ENCODE data around the gene SYPL1.

The SYPL1 gene

DNA sequence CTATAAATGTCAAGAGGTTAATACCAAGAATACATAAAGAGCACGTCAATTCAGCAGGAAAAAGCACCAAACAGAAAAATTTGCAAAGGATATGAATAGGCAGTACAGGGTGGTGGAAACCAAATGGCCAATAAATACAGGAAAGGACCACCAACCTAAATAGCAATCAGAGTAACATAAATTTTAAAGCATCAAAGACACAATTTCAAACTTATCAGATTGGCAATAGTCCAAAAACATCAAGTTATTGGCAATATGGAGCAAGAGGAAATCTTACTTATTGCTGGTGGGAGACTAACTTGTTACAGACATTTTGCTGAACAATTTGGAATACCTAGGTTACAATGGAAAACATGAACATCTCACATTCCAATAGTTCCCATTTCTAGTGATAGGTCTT lies 24.1 kb downstream of the SYPL1 start:
- POLR2A ChIA-PET (ENCODE audit: low non-redundant PET): no interaction called here
- DNase-seq (ENCODE audit: low spot score): no peak
- TF ChIP-seq, protein P1, sequence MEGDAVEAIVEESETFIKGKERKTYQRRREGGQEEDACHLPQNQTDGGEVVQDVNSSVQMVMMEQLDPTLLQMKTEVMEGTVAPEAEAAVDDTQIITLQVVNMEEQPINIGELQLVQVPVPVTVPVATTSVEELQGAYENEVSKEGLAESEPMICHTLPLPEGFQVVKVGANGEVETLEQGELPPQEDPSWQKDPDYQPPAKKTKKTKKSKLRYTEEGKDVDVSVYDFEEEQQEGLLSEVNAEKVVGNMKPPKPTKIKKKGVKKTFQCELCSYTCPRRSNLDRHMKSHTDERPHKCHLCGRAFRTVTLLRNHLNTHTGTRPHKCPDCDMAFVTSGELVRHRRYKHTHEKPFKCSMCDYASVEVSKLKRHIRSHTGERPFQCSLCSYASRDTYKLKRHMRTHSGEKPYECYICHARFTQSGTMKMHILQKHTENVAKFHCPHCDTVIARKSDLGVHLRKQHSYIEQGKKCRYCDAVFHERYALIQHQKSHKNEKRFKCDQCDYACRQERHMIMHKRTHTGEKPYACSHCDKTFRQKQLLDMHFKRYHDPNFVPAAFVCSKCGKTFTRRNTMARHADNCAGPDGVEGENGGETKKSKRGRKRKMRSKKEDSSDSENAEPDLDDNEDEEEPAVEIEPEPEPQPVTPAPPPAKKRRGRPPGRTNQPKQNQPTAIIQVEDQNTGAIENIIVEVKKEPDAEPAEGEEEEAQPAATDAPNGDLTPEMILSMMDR (conservative IDR thresholded peaks at IDR 0.05; ENCODE audit: low read depth): no peak
- CTCF ChIA-PET: interaction anchor here (0.6 kb wide), 2 partner anchors 556 to 649 kb away, joined by 3 to 5 read pairs; partner anchors contain the start of gene RINT1
- H3K27ac ChIP-seq: no peak overlapping the region

DNA sequence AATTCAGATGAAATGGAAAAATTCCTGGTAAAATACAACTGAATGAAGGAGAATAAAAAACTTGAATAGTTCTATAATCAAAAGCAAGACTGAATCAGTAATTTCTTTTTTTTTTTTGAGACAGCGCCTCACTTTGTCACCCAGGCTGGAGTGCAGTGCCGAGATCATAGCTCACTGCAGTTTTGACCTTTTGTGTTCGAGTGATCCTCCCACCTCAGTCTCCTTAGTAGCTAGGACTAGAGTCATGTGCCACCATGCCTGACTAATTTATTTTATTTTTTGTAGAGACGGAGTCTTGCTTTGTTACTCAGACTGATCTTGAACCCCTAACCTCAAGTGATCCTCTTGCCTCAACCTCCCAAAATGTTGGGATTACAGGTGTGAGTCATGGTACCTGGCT lies 26.1 kb downstream of the SYPL1 start:
- POLR2A ChIA-PET (ENCODE audit: low non-redundant PET): no interaction called here
- H3K27ac ChIP-seq: no peak overlapping the region
- DNase-seq (ENCODE audit: low spot score): no peak
- TF ChIP-seq, protein P1 (conservative IDR thresholded peaks at IDR 0.05; ENCODE audit: low read depth): no peak
- CTCF ChIA-PET: interaction anchor here (1.0 kb wide), 1 partner anchor 68 kb away, joined by 5 read pairs; no protein-coding TSS in a partner anchor

DNA sequence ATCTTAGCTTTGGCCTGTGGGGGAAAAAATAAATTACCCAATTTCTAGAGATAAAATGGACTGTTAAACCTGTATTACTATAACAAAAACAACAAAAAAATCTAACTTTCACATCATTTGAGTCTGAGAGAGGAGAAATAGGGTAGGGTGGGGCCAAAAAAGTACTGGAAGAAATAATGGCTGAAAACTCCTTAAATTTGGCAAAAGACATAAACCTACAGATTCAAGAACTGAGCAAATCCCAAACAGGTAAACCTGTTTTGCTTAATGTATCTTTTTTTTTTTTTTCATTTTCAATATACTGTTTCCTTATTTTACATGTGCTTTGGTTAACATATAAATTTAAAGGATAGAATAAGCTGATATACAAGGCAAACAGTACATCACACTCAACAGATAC lies 27.1 kb downstream of the SYPL1 start:
- CTCF ChIA-PET: interaction anchor here (0.6 to 0.7 kb wide), 2 partner anchors 11 to 447 kb away, joined by 4 read pairs; no protein-coding TSS in a partner anchor
- H3K27ac ChIP-seq: no peak overlapping the region
- POLR2A ChIA-PET (ENCODE audit: low non-redundant PET): no interaction called here

DNA sequence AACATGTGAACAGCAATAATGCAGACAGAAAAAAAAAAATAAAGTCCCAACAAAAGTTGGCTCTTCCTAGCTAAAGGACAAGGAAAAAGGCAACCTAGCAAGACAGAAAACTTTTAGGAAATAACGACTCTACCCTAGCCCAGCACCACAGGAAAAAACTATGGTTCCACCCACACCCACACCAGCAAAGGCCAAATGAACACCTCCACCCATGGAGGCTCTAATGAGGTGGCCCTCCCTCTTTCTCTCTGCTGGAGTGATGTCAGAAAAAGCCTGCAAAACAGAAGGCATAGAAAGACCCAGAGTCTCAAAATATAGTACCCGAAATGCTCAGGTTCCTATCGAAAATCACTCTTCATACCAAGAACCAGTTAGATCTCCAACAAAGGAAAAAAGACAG lies 28.4 kb downstream of the SYPL1 start:
- POLR2A ChIA-PET (ENCODE audit: low non-redundant PET): no interaction called here
- H3K27ac ChIP-seq: no peak overlapping the region
- CTCF ChIA-PET: interaction anchor here (0.6 kb wide), 1 partner anchor 1011 kb away, joined by 4 read pairs; no protein-coding TSS in a partner anchor
- no peak for DNase-seq (ENCODE audit: low spot score)
- TF ChIP-seq, protein P1 (conservative IDR thresholded peaks at IDR 0.05; ENCODE audit: low read depth): no peak

More for the DNA sequence above, 27.1 kb downstream of the SYPL1 start:
- DNase-seq (ENCODE audit: low spot score): no peak
- TF ChIP-seq, protein P1 (conservative IDR thresholded peaks at IDR 0.05; ENCODE audit: low read depth): no peak

DNA sequence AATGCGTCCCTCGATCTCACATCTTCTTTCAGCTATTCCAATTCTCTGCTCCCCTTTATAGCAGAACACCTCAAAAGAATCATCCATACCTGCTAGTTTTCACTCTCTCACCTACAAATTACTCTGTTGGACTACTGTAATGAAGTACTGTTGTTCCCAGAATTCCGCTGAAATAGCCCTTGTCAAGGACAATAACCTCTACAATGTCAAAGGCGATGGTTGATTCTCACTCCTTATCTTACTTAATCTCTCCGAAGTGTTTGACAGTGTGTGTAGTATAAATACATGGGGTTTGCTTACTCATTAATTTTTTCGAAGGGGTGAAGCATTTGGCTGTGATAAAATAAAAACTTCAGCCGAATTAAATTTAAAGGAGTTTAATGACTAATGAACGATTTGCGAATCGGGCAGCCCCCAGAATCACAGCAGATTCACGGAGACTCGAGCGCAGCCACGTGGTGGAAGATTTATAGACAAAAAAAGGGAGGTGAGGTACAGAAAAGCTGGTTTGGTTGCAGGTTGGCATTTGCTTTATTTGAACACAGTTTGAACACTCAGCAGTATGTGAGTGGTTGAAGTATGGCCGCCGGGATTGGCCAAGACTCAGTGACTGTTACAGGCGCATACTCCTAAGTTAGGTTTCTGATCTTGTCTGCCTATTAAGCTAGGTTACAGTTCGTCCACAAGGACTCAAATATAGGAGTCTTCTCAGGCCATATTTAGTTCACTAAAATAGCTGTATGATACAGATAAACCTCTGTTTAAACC lies 29.8 kb downstream of the SYPL1 start:
- no peak for DNase-seq (ENCODE audit: low spot score)
- CTCF ChIA-PET: interaction anchor here (2.0 kb wide), 1 partner anchor 11 kb away, joined by 8 read pairs; no protein-coding TSS in a partner anchor
- POLR2A ChIA-PET (ENCODE audit: low non-redundant PET): interaction anchor here (0.6 kb wide), 1 partner anchor 8 kb away, joined by 3 read pairs; no protein-coding TSS in a partner anchor
- TF ChIP-seq, protein P1 (conservative IDR thresholded peaks at IDR 0.05; ENCODE audit: low read depth): no peak
- no peak overlapping the region for H3K27ac ChIP-seq

DNA sequence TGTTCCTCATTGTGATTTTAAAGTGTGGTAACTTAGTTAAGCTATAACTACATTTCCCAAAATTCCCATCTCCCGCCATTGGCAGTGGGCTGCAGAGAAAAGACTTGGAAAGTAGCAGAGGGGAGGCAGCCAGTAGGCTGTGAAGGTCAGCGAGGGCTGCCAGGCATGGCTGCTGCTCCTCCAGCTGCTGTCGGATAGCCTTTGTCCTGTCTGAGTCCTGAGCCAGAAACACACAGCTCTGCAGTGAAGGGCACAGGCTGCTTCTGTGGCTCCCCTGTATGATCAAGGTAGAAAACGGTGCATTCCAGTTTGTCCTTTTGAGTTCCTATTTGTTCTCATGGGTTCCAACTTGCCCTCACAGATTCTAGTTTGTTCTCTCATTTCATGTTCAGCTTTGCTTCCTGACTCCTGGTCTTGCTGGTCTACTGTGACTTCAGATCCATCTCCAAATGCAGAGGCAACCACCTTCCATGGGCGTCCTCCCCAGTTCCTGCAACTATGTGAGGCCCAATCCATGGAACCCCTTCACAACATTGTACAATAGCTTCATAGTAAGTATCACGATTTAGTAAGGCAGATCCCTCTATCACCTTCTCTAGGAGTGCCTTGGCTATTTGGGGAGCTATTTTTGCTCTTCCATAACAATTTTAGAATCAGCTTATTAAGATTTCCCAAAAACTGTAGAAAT lies 31.7 kb downstream of the SYPL1 start:
- DNase-seq (ENCODE audit: low spot score): no peak
- ChIA-PET CTCF (interaction anchor here (0.6 to 1.2 kb wide), 4 partner anchors 37 to 1821 kb away, joined by 3 to 7 read pairs (median 4); no protein-coding TSS in a partner anchor), POLR2A (ENCODE audit: low non-redundant PET) (interaction anchor here (0.7 kb wide), 1 partner anchor 760 kb away, joined by 7 read pairs; no protein-coding TSS in a partner anchor)
- no peak overlapping the region for H3K27ac ChIP-seq
- TF ChIP-seq, protein P1 (conservative IDR thresholded peaks at IDR 0.05; ENCODE audit: low read depth): no peak

All from RWPE1 (cell line).